Astrocyte of the cerebellum (primary cell): ENCODE results near the gene CFAP410.
"Not testable (repeated sequence)": the region's sequence is repeated elsewhere in the genome, so short reads cannot be mapped to it uniquely, and the experiment has no call there.

Experiments used
- DNase-seq: peaks from one replicate; pipeline ENCODE4 v3.0.0-alpha.2; 2011; ENCODE audit warnings: low read depth
- H3K4me3 ChIP-seq: 2 replicates; pipeline ENCODE4 v1.5.1; 2011; ENCODE audit warnings: mild to moderate bottlenecking, low read depth, low read length, moderate library complexity
- in situ Hi-C: cut with HindIII; loops from 2 replicates; pipeline ENCODE4 v1.10.0; 2017; ENCODE audit warnings: low sequenced_read_pairs
- TF ChIP-seq, protein P1 (sequence below): IDR thresholded peaks from 2 replicates; pipeline ENCODE4 v1.5.1; 2012; ENCODE audit warnings: low read length, low read depth, moderate library complexity, mild to moderate bottlenecking; ENCODE audit errors: missing control alignments

Gene CFAP410

DNA sequence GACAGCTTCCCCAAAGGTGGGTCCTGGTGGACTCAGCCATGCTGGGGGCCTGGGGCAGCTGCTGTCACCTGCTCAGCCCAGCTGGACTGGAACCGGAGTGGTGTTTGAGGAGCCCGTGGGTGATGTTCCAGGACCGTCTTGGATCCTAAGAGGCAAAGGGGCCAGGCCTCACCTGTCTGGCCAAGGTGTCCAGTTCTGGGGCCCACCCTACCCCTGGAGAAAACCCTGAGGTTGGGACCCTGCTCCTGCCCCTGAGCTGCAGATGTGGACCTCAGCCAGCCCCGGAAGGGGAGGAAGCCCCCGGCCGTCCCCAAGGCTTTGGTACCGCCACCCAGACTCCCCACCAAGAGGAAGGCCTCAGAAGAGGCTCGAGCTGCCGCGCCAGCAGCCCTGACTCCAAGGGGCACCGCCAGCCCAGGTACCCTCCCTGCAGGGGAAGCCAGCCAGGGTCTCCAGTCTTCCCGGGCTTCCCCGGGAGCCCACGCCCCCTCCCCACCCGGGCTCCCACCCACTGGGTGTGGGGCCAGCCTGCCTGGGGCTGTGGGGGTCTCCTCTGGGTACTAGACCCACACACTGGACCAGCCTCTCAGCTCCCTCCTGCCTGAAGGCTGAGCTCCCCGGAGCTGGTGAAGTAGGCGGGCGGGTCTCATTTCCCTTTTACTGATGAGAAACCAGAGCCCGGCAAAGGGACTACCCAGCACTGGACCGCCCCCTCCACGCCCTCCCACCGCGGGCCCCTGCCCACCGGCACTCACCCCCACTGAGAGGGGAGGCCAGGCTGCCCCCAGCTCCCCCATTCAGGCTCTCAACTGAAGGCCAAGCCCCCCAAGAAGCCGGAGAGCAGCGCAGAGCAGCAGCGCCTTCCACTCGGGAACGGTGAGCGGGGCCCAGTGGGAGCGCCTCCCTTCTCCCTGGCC lies 52.2 kb downstream of the CFAP410 start:
- no peak for DNase-seq
- no peak overlapping the region for H3K4me3 ChIP-seq
- TF ChIP-seq, protein P1, sequence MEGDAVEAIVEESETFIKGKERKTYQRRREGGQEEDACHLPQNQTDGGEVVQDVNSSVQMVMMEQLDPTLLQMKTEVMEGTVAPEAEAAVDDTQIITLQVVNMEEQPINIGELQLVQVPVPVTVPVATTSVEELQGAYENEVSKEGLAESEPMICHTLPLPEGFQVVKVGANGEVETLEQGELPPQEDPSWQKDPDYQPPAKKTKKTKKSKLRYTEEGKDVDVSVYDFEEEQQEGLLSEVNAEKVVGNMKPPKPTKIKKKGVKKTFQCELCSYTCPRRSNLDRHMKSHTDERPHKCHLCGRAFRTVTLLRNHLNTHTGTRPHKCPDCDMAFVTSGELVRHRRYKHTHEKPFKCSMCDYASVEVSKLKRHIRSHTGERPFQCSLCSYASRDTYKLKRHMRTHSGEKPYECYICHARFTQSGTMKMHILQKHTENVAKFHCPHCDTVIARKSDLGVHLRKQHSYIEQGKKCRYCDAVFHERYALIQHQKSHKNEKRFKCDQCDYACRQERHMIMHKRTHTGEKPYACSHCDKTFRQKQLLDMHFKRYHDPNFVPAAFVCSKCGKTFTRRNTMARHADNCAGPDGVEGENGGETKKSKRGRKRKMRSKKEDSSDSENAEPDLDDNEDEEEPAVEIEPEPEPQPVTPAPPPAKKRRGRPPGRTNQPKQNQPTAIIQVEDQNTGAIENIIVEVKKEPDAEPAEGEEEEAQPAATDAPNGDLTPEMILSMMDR, result no peak
- in situ Hi-C loops, result no loop called here

DNA sequence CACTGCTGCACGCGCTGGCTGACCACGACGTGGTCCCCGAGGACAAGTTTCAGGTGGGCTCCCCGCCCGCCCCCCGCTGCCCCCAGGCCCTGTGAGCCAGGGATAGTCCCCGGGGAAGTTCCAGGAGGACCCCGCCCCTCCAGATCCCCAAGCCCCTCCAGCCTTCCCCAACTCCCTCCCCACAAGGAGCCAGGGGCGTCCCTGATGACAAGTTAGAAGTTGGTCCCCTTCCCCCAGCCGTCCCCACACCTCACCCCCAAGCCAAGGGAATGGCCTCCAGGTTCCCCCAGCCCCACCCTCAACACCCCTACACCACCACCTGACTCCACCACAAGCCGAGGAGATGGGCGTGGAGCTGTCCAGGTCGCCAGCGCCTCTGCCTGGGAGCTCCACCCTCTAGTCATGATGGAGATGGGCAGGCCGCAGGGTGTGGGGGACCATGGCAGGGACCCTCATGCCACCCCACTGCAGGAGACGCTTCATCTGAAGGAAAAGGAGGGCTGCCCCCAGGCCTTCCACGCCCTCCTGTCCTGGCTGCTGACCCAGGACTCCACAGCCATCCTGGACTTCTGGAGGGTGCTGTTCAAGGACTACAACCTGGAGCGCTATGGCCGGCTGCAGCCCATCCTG lies 53.0 kb downstream of the CFAP410 start:
- H3K4me3 ChIP-seq, result no peak overlapping the region
- TF ChIP-seq, protein P1, result no peak
- DNase-seq, result no peak
- in situ Hi-C loops, result no loop called here

DNA sequence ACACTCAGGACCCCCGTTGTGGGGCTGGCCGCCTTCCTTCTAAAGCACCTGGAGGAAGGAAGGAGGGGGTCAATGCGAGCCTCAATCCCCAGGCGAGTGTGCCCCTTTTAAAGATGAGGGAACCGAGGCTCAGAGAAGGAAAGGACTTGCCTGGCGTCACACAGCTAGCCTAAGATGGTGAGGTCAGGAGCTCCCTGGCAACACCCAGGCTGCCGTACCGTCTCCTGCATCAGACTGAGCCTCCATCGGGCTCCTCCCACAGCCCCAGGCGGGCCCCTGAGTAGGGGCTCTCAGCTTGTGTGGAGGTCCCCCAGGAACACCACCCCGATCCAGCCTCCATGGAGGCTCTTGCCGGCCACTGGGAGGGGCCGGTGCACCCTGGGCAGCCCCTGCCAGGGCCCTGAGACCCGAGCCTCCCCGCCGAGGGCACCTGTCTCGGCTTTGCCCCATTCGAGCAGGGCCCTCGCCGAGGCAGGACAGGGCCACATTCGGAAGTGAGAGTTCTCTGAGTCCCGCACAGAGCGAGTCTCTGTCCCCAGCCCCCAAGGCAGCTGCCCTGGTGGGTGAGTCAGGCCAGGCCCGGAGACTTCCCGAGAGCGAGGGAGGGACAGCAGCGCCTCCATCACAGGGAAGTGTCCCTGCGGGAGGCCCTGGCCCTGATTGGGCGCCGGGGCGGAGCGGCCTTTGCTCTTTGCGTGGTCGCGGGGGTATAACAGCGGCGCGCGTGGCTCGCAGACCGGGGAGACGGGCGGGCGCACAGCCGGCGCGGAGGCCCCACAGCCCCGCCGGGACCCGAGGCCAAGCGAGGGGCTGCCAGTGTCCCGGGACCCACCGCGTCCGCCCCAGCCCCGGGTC lies 53.8 kb downstream of the CFAP410 start, which contains the start of gene AIRE:
AIRE (plus strand) TSS at position 739 of the 855 bp plus-strand sequence. CDS start 131 bp downstream, outside the sequence.
- no peak within 1 kb of the TSS for H3K4me3 ChIP-seq
- in situ Hi-C loops, result no loop called here
- DNase-seq, result no peak
- TF ChIP-seq, protein P1, result no peak

DNA sequence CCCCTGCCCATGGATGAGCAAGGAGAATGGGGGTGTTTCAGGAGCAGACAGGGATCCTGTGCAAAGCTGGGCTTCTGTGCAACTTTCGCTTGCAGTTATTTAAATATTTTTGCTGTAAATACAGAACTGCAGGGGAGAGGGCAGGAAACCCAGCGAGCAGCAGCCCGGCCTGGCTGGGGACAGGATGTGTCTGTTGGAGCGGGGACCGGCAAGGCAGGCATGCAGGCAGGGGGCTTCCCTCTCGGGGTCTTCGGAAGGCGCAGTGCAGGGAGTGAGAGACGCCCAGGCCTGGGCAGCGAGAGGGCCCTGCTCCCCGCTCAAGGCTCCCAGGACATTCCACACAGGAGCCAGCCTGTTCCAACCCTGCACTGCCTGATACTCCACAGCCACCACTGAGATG lies 55.2 kb downstream of the CFAP410 start:
- in situ Hi-C loops, result no loop called here
- TF ChIP-seq, protein P1, result no peak
- DNase-seq, result no peak
- no peak overlapping the region for H3K4me3 ChIP-seq

DNA sequence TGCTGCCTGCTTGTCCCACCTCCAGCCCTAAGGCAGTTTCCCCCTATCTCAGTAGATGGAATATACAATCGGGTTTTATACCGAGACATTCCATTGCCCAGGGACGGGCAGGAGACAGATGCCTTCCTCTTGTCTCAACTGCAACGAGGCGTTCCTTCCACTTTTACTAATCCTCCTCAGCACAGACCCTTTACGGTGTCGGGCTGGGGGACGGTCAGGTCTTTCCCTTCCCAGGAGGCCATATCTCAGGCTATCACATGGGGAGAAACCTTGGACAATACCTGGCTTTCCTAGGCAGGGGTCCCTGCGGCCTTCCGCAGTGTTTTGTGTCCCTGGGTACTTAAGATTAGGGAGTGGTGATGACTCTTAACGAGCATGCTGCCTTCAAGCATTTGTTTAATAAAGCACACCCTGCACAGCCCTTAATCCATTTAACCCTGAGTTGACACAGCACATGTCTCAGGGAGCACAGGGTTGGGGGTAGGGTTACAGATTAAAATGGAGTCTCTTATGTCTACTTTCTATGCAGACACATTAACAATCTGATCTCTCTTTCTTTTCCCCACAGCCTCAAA lies 55.9 kb downstream of the CFAP410 start:
- DNase-seq, in situ Hi-C loops, H3K4me3 ChIP-seq: not testable (repeated sequence)

DNA sequence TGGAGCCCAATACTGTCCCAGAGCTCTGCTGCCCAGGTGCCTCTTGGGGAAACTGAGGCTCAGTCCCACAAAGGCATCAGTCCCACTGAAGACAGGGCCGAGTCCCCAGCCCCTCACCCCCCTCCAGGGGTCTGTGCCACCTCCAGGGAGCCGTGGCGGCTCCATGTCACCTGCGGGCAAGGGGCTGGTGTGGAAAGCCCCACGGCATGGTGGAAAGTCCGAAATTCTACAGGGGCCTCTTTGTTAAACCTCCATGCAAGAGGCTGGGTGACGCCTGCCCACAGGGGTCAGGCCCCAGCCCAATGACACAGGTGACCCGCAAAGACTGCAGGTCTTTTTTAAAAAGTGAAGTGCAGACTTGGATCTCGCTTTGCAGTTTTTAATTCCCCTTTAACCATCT lies 56.8 kb downstream of the CFAP410 start:
- TF ChIP-seq, protein P1, result no peak
- H3K4me3 ChIP-seq, result no peak overlapping the region
- in situ Hi-C loops, result no loop called here
- no peak for DNase-seq
